ENCODE results near the gene ENDOG. TPM values are rescaled to one million over a fixed set of nuclear protein-coding genes. Genes with fewer than 3 reads are reported as not detected.

The ENDOG gene
- total and polyA plus RNA-seq, 7 experiments from 2014 or later = 9.4 to 36.7 (median 16.9) TPM

- H3K27ac Mint-ChIP-seq = no peak overlapping the region
- H3K27me3 Mint-ChIP-seq = no peaks in the 10 kb centered on the region
- intact Hi-C loops (cut with micrococcal nuclease) = no loop called here
- no peak overlapping the region for H3K4me3 ChIP-seq (ENCODE audit: low read length)
- H3K4me1 ChIP-seq (ENCODE audit: control insufficient read depth in 2 of 2, insufficient read depth in 2 of 2, low read length in 2 of 2) = peaks cover 5 to 9% of the 10 kb centered on the region in 2 donors
- H3K9me3 ChIP-seq (ENCODE audit: control insufficient read depth in 2 of 3, low read length in 3 of 3) = no peaks in the 10 kb centered on the region
- ChIA-PET POLR2A (no interaction called here), CTCF (no interaction called here)
- H3K27ac ChIP-seq (ENCODE audit: low read depth, low read length) = no peak overlapping the region
- no peaks in the 10 kb centered on the region for H3K9me3 Mint-ChIP-seq
- peaks cover 0 to 12% (median 3%) of the 10 kb centered on the region in 5 donors for H3K36me3 Mint-ChIP-seq
- no peak for DNase-seq
- no peaks in the 10 kb centered on the region for H3K27me3 ChIP-seq (ENCODE audit: control insufficient read depth in 2 of 2, insufficient read depth in 2 of 2, low read length in 2 of 2)
- ATAC-seq = no peak
- peaks cover 6 to 63% (median 7%) of the 10 kb centered on the region in 3 experiments for H3K36me3 ChIP-seq (ENCODE audit: control insufficient read depth in 2 of 3, insufficient read depth in 3 of 3, low read length in 3 of 3)
- H3K4me3 Mint-ChIP-seq = no peak overlapping the region
- H3K4me1 Mint-ChIP-seq = peaks cover 17 to 34% (median 21%) of the 10 kb centered on the region in 7 donors
Measured at GRCh38 chr9:128823903-128824406, 5.7 kb downstream of the ENDOG start.

GRCh38 chr9:128824911-128825310, 6.6 kb downstream of the ENDOG start:
- DNase-seq = no peak
- Histone ChIP-seq H3K27ac (ENCODE audit: low read depth, low read length) (no peak overlapping the region), H3K4me1 (ENCODE audit: control insufficient read depth in 2 of 2, insufficient read depth in 2 of 2, low read length in 2 of 2) (peaks cover 8 to 11% of the 10 kb centered on the region in 2 donors), H3K27me3 (ENCODE audit: control insufficient read depth in 2 of 2, insufficient read depth in 2 of 2, low read length in 2 of 2) (no peaks in the 10 kb centered on the region), H3K9me3 (ENCODE audit: control insufficient read depth in 2 of 3, low read length in 3 of 3) (no peaks in the 10 kb centered on the region), H3K4me3 (ENCODE audit: low read length) (no peak overlapping the region), H3K36me3 (ENCODE audit: control insufficient read depth in 2 of 3, insufficient read depth in 3 of 3, low read length in 3 of 3) (peaks cover 6 to 68% (median 7%) of the 10 kb centered on the region in 3 experiments)
- Mint-ChIP-seq H3K27me3 (no peaks in the 10 kb centered on the region), H3K27ac (no peak overlapping the region), H3K9me3 (no peaks in the 10 kb centered on the region), H3K4me1 (peaks cover 17 to 34% (median 19%) of the 10 kb centered on the region in 7 donors), H3K36me3 (peaks cover 0 to 12% (median 3%) of the 10 kb centered on the region in 5 donors), H3K4me3 (no peak overlapping the region)
- ChIA-PET CTCF (interaction anchor here (0.5 kb wide), 1 partner anchor 256 kb away, joined by 3 read pairs; no protein-coding TSS in a partner anchor), POLR2A (interaction anchor here (1.2 kb wide), 1 partner anchor 262 kb away, joined by 3 read pairs; no protein-coding TSS in a partner anchor)
- no peak for ATAC-seq
- intact Hi-C loops (cut with micrococcal nuclease) = no loop called here

GRCh38 chr9:128825923-128826700, 7.8 kb downstream of the ENDOG start:
- Mint-ChIP-seq H3K4me3 (peak overlapping the region in 2 of 10 donors; percentile 20 to 25), H3K9me3 (no peaks in the 10 kb centered on the region), H3K27me3 (no peaks in the 10 kb centered on the region), H3K36me3 (peaks cover 0 to 12% (median 3%) of the 10 kb centered on the region in 5 donors), H3K4me1 (peaks cover 18 to 27% (median 22%) of the 10 kb centered on the region in 7 donors), H3K27ac (peak overlapping the region in 3 of 9 donors; percentile 22 to 75 (median 33))
- Histone ChIP-seq H3K27ac (ENCODE audit: low read depth, low read length) (no peak overlapping the region), H3K9me3 (ENCODE audit: control insufficient read depth in 2 of 3, low read length in 3 of 3) (no peaks in the 10 kb centered on the region), H3K4me3 (ENCODE audit: low read length) (no peak overlapping the region), H3K27me3 (ENCODE audit: control insufficient read depth in 2 of 2, insufficient read depth in 2 of 2, low read length in 2 of 2) (no peaks in the 10 kb centered on the region), H3K36me3 (ENCODE audit: control insufficient read depth in 2 of 3, insufficient read depth in 3 of 3, low read length in 3 of 3) (peaks cover 6 to 68% (median 7%) of the 10 kb centered on the region in 3 experiments), H3K4me1 (ENCODE audit: control insufficient read depth in 2 of 2, insufficient read depth in 2 of 2, low read length in 2 of 2) (peaks cover 8 to 15% of the 10 kb centered on the region in 2 donors)
- POLR2A ChIA-PET = interaction anchor here (1.2 to 1.8 kb wide), 2 partner anchors 8 to 263 kb away, joined by 3 to 7 read pairs; partner anchors contain the start of gene ENDOG
- DNase-seq = no peak
- ATAC-seq = no peak
- intact Hi-C loops (cut with micrococcal nuclease) = no loop called here
- CTCF ChIA-PET = interaction anchor here (1.6 kb wide), 1 partner anchor 8 kb away, joined by 7 read pairs; the partner anchor contains the start of gene ENDOG

- Mint-ChIP-seq H3K4me1 (peaks cover 14 to 25% (median 19%) of the 10 kb centered on the region in 7 donors), H3K27ac (peak overlapping the region in 8 of 9 donors; percentile 91 to 96 (median 92)), H3K27me3 (no peaks in the 10 kb centered on the region), H3K4me3 (peak overlapping the region; percentile 92 to 99 (median 95)), H3K36me3 (peaks cover 0 to 6% (median 4%) of the 10 kb centered on the region in 5 donors), H3K9me3 (no peaks in the 10 kb centered on the region)
- Histone ChIP-seq H3K4me3 (ENCODE audit: low read length) (no peak overlapping the region), H3K27me3 (ENCODE audit: control insufficient read depth in 2 of 2, insufficient read depth in 2 of 2, low read length in 2 of 2) (no peaks in the 10 kb centered on the region), H3K27ac (ENCODE audit: low read depth, low read length) (peak overlapping the region; percentile 81), H3K9me3 (ENCODE audit: control insufficient read depth in 2 of 3, low read length in 3 of 3) (no peaks in the 10 kb centered on the region), H3K4me1 (ENCODE audit: control insufficient read depth in 2 of 2, insufficient read depth in 2 of 2, low read length in 2 of 2) (peaks cover 8 to 15% of the 10 kb centered on the region in 2 donors), H3K36me3 (ENCODE audit: control insufficient read depth in 2 of 3, insufficient read depth in 3 of 3, low read length in 3 of 3) (peaks cover 4 to 53% (median 6%) of the 10 kb centered on the region in 3 experiments)
- intact Hi-C loops (cut with micrococcal nuclease) = loop anchor here in 1 of 2 donors (2.0 kb wide), 1 partner anchor 57 kb away; the partner anchor contains the start of gene ZER1
- ChIA-PET POLR2A (interaction anchor here (1.0 kb wide), 1 partner anchor 10 kb away, joined by 3 read pairs; the partner anchor contains the start of gene ENDOG), CTCF (interaction anchor here (0.6 kb wide), 1 partner anchor 187 kb away, joined by 3 read pairs; no protein-coding TSS in a partner anchor)
- no peak for ATAC-seq
- no peak for DNase-seq
Measured at GRCh38 chr9:128828267-128828666, 10.0 kb downstream of the ENDOG start.

GRCh38 chr9:128828719-128829452, 10.6 kb downstream of the ENDOG start:
- peak overlapping the region; percentile 91 for H3K4me3 ChIP-seq (ENCODE audit: low read length)
- intact Hi-C loops (cut with micrococcal nuclease) = loop anchor here (1.0 to 2.0 kb wide), 6 partner anchors 11 to 199 kb away; partner anchors contain the start of genes ENDOG (in 2 of the 2), TBC1D13 (in 2 of the 2), DOLK (in 1 of the 2) and LRRC8A (in 1 of the 2)
- Mint-ChIP-seq H3K9me3 (no peaks in the 10 kb centered on the region), H3K4me1 (peaks cover 14 to 25% (median 19%) of the 10 kb centered on the region in 7 donors), H3K36me3 (peaks cover 0 to 9% (median 4%) of the 10 kb centered on the region in 5 donors), H3K27ac (peak overlapping the region; percentile 91 to 97 (median 94)), H3K27me3 (no peaks in the 10 kb centered on the region), H3K4me3 (peak overlapping the region; percentile 92 to 99 (median 95))
- POLR2A ChIA-PET = interaction anchor here (1.0 to 2.3 kb wide), 3 partner anchors 9 to 47 kb away, joined by 3 to 38 read pairs (median 3); partner anchors contain the start of gene ENDOG
- CTCF ChIA-PET = interaction anchor here (0.6 kb wide), 1 partner anchor 187 kb away, joined by 3 read pairs; no protein-coding TSS in a partner anchor
- ATAC-seq (no peak), DNase-seq (no peak)
- H3K9me3 ChIP-seq (ENCODE audit: control insufficient read depth in 2 of 3, low read length in 3 of 3) = no peaks in the 10 kb centered on the region
- no peaks in the 10 kb centered on the region for H3K27me3 ChIP-seq (ENCODE audit: control insufficient read depth in 2 of 2, insufficient read depth in 2 of 2, low read length in 2 of 2)
- H3K4me1 ChIP-seq (ENCODE audit: control insufficient read depth in 2 of 2, insufficient read depth in 2 of 2, low read length in 2 of 2) = peaks cover 8 to 15% of the 10 kb centered on the region in 2 donors
- H3K36me3 ChIP-seq (ENCODE audit: control insufficient read depth in 2 of 3, insufficient read depth in 3 of 3, low read length in 3 of 3) = peaks cover 4 to 49% (median 6%) of the 10 kb centered on the region in 3 experiments
- H3K27ac ChIP-seq (ENCODE audit: low read depth, low read length) = peak overlapping the region; percentile 81
